ENCODE measurements around the gene PTPRE. TPM values are rescaled to one million over a fixed set of nuclear protein-coding genes. Genes with fewer than 3 reads are reported as not detected.

Gene PTPRE
- total and polyA plus RNA-seq, 2 donors from 2014 or later, result 1.1 to 25.7 TPM

DNA sequence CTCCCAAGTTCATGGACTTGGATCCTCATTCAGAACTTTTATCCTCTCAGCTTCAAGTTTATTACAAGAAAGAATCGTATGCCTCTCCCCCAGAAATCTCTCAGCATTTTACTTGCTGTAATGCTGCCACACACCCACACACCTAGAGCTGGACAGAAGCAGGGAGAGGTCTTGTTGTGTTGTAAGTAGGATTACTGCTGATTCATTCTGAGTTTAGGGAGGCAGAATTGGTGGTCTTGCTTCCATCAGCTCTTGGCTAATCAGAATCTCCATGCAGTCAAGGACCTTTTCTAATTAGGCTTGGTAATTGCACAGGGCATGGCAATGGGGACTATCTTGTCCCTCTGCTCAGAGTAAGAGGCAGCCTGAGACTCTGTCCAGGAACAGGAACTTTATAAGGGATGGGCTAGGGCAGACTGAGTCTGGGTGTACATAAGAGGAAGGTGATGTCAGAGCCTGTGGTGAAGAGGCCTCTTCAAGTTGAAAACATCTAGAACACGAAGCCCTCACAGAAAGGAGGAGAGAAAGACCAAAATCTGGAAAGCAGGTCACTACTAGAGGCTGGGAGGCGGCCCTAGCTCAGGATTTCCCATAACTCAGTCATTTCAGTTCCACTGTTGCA lies 7.0 kb upstream of the PTPRE start:
- H3K9ac ChIP-seq (ENCODE audit: low read length in 3 of 3), result no peak overlapping the region
- H3K36me3 ChIP-seq (ENCODE audit: control insufficient read depth in 2 of 3, insufficient read depth in 3 of 3, low read length in 3 of 3), result no peaks in the 10 kb centered on the region
- no peak overlapping the region for H3K4me3 ChIP-seq (ENCODE audit: low read length in 3 of 3)
- no peaks in the 10 kb centered on the region for H3K27me3 ChIP-seq (ENCODE audit: control insufficient read depth, insufficient read depth, low read length)
- H3K27ac ChIP-seq (ENCODE audit: low read depth in 2 of 2, low read length in 2 of 2), result no peak overlapping the region
- DNase-seq (no peak), FAIRE-seq (no peak)
- H3K9me3 ChIP-seq (ENCODE audit: control insufficient read depth in 2 of 3, insufficient read depth in 1 of 3, low read length in 3 of 3), result peaks cover 0 to 1% (median 0%) of the 10 kb centered on the region in 3 donors
- no peaks in the 10 kb centered on the region for H3K4me1 ChIP-seq (ENCODE audit: control insufficient read depth in 2 of 3, insufficient read depth in 2 of 3, low read depth in 1 of 3, low read length in 3 of 3)
- intact Hi-C loops (cut with DNase I), result no loop called here
- TF ChIP-seq, protein P1, sequence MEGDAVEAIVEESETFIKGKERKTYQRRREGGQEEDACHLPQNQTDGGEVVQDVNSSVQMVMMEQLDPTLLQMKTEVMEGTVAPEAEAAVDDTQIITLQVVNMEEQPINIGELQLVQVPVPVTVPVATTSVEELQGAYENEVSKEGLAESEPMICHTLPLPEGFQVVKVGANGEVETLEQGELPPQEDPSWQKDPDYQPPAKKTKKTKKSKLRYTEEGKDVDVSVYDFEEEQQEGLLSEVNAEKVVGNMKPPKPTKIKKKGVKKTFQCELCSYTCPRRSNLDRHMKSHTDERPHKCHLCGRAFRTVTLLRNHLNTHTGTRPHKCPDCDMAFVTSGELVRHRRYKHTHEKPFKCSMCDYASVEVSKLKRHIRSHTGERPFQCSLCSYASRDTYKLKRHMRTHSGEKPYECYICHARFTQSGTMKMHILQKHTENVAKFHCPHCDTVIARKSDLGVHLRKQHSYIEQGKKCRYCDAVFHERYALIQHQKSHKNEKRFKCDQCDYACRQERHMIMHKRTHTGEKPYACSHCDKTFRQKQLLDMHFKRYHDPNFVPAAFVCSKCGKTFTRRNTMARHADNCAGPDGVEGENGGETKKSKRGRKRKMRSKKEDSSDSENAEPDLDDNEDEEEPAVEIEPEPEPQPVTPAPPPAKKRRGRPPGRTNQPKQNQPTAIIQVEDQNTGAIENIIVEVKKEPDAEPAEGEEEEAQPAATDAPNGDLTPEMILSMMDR (IDR thresholded peaks at IDR 0.05; ENCODE audit: borderline replicate concordance, extremely low read depth, insufficient read depth), result no peak

DNA sequence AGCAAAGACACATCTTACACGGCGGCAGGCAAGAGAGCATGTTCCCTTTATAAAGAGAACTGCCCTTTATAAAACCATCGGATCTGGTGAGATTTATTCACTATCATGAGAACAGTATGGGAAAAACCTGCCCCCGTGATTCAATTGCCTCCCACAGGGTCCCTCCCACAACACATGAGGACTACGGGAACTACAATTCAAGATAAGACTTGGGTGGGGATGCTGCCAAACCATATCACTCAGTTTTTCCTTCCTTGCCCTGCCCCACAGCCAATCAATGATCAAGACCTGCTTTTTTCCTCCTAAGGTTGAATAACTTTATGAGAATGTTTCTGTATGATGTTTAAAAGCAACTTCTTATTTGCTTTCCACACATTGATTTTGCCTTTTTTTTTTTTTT lies 3.1 kb upstream of the PTPRE start:
- Histone ChIP-seq H3K9ac (ENCODE audit: low read length in 3 of 3) (no peak overlapping the region), H3K27ac (ENCODE audit: low read depth in 2 of 2, low read length in 2 of 2) (no peak overlapping the region), H3K4me3 (ENCODE audit: low read length in 3 of 3) (no peak overlapping the region), H3K9me3 (ENCODE audit: control insufficient read depth in 2 of 3, insufficient read depth in 1 of 3, low read length in 3 of 3) (no peaks in the 10 kb centered on the region), H3K27me3 (ENCODE audit: control insufficient read depth, insufficient read depth, low read length) (no peaks in the 10 kb centered on the region), H3K4me1 (ENCODE audit: control insufficient read depth in 2 of 3, insufficient read depth in 2 of 3, low read depth in 1 of 3, low read length in 3 of 3) (peaks cover 0 to 8% (median 0%) of the 10 kb centered on the region in 3 donors), H3K36me3 (ENCODE audit: control insufficient read depth in 2 of 3, insufficient read depth in 3 of 3, low read length in 3 of 3) (no peaks in the 10 kb centered on the region)
- DNase-seq, result no peak
- intact Hi-C loops (cut with DNase I), result no loop called here
- FAIRE-seq, result no peak
- TF ChIP-seq, protein P1 (IDR thresholded peaks at IDR 0.05; ENCODE audit: borderline replicate concordance, extremely low read depth, insufficient read depth), result no peak

DNA sequence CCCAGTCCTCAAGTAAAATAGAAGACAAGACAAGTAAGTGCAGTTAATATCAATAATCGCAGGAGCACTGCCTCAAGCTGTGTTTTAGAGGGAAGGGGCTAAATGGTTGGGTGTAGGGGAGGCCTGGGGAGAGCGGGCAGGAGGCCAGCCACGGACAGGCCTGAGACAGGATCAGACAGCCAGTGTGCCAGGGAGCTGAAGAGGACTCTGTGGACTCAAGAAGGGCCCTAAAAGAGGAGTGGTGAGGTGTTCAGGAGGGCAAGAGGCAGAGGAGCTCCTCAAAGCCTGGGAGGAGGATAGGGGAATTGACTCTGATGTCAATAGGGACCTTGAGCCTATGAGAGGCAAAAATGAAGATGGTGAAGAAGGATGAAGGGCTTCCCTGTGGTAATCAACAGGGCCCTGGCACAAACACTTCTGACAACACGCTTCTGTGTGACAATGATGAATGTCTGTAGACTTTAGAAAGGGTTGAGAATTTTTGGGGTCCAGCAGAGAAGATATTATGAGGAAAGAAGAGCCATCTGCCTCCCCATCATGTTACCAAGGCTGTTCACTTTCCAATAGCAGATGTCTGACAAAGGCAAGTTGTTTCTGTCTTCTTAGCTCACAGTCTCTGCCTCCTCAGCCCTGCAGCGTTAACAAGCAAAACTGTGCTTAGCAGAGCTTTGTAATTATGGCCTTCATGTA lies 2.4 kb upstream of the PTPRE start:
- Histone ChIP-seq H3K9ac (ENCODE audit: low read length in 3 of 3) (no peak overlapping the region), H3K36me3 (ENCODE audit: control insufficient read depth in 2 of 3, insufficient read depth in 3 of 3, low read length in 3 of 3) (no peaks in the 10 kb centered on the region), H3K4me1 (ENCODE audit: control insufficient read depth in 2 of 3, insufficient read depth in 2 of 3, low read depth in 1 of 3, low read length in 3 of 3) (peaks cover 0 to 8% (median 0%) of the 10 kb centered on the region in 3 donors), H3K9me3 (ENCODE audit: control insufficient read depth in 2 of 3, insufficient read depth in 1 of 3, low read length in 3 of 3) (no peaks in the 10 kb centered on the region), H3K27ac (ENCODE audit: low read depth in 2 of 2, low read length in 2 of 2) (no peak overlapping the region), H3K4me3 (ENCODE audit: low read length in 3 of 3) (no peak overlapping the region), H3K27me3 (ENCODE audit: control insufficient read depth, insufficient read depth, low read length) (no peaks in the 10 kb centered on the region)
- intact Hi-C loops (cut with DNase I), result no loop called here
- no peak for DNase-seq
- no peak for FAIRE-seq
- TF ChIP-seq, protein P1 (IDR thresholded peaks at IDR 0.05; ENCODE audit: borderline replicate concordance, extremely low read depth, insufficient read depth), result no peak
